A549 treated with Hydrocortisone at 1 μM for 4 hours (cell line): Measurements from ENCODE around the gene PLP2. TPM values are rescaled to one million over a fixed set of nuclear protein-coding genes. Genes with fewer than 3 reads are reported as not detected.

Experiments used
- total RNA-seq: library from RNA; stranded (reverse); fragments of 200-300 nt; extraction: Qiagen RNA extraction; gene quantifications from 5 replicates; pipeline ENCODE4 v1.2.3, GENCODE V29; 2022

The PLP2 gene
- 306 to 450 TPM (median 442 TPM) in 5 replicates for total RNA-seq

DNA sequence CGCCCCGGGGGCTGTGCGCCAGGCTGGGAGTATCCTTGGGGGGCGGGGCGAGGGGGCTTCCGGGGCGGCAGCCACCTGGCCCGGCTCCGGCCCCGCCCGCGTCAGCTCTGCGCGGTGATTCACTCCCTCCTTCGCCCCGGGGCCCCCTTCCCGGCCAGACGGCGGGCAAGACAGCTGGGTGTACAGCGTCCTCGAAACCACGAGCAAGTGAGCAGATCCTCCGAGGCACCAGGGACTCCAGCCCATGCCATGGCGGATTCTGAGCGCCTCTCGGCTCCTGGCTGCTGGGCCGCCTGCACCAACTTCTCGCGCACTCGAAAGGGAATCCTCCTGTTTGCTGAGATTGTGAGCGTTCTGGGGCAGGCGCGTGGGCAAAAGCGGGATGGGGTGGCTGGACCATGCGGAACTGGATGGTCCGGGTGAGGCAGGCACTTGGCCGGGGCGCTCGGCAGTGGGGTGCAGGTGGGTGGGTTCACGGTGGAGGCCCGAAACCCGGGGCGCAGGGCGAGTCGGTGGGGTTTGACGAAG lies at the start of gene PLP2:
Gene PLP2, plus strand, starts transcription at position 147 of the 528 bp plus-strand sequence. Its CDS starts 103 bp downstream, at position 250.

DNA sequence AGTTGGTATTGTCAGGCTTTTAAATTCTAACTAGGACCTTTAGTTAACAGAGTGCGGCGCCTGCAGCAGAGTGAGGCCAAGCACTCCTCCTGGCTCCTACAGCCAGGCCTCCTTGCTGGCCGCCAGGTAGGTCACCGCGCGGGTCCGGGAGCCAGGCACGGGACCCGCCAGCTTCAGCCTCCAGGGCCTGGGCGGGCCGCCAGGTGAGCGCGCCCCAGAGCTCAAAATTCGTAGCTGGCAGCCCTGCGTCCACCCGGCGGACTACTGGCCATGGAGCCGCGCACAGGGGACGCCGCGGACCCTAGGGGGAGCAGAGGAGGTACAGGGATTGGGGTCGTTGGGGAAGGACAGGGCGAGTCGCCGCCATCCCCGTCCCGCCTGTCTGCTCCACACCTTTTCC lies 9.1 kb upstream of the PLP2 start, which contains the start of gene MAGIX:
Gene MAGIX, plus strand, starts transcription at position 139 of the 400 bp plus-strand sequence. Its CDS starts 132 bp downstream, at position 271.

GRCh38 chrX:49186125-49187027 lies 14.7 kb downstream of the PLP2 start, which contains the start of gene PRICKLE3:
TSS of gene PRICKLE3 (minus strand) at chrX:49186373. CDS start at chrX:49186297, 76 bp downstream.

DNA sequence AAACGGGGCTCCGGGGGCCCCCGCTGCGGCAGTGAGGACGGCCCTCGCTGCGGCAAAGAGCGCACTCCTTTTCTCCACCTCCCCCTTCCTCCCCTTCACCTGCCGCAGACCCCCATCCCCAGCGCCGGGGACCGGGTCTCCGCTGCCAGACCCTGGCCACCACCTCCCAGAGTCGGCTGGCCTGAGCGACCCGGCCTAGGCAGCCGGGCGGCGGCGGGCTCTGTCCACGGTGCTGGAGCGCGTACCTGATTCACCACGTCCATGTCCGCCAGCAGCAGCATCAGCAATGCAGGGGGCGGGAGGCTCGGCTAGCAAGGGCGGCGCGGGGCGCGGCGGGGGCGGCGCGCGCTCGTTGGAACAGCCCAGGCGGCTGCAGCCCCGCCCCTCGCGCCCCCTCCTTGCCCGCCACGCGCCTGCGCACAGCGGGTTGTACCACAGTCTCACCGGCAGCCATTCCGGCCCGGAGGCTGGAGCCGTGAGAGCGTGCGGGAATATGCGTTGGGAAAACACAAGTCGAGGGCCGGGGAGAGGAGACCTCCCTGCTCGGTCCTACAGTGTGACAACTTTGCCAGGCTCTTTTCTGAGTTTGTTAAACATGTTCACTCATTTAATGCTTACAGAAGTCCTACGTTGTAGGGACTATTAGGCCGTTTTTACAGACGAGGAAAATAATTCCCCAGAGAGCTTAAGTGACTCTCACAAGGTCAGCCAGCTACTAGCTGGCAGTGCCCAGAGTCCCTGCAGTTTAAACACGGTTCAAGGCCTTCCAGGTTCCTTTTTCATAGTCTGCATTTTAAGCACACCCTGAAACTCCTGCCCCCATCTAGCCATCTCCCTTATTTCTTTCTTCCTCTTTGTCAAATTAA lies 28.4 kb downstream of the PLP2 start, which contains the start of gene SYP:
Gene SYP, minus strand, starts transcription at position 288 of the 866 bp plus-strand sequence. Its CDS starts 7 bp downstream, at position 281.

Other genes with a start within 250 kb of the PLP2 start
- 59.0 to 65.6 TPM (median 62.0 TPM) in 5 replicates for gene OTUD5, start 214.3 kb upstream of the PLP2 start, total RNA-seq
- 0.88 to 1.3 TPM (median 0.92 TPM) in 5 replicates for gene KCND1, start 200.1 kb upstream of the PLP2 start, total RNA-seq
- gene GRIPAP1, start 169.6 kb upstream of the PLP2 start, total RNA-seq, result 17.3 to 21.8 TPM (median 18.1 TPM) in 5 replicates
- 45.3 to 50.5 TPM (median 48.5 TPM) in 5 replicates for gene TFE3, start 128.5 kb upstream of the PLP2 start, total RNA-seq
- 2.7 to 4.1 TPM (median 3.5 TPM) in 5 replicates for gene CCDC120, start 112.9 kb upstream of the PLP2 start, total RNA-seq
- 31.7 to 45.8 TPM (median 41.5 TPM) in 5 replicates for gene PRAF2, start 97.9 kb upstream of the PLP2 start, total RNA-seq
- gene WDR45, start 92.0 kb upstream of the PLP2 start, total RNA-seq, result 50.5 to 59.4 TPM (median 56.0 TPM) in 5 replicates
- gene GPKOW, start 48.2 kb upstream of the PLP2 start, total RNA-seq, result 20.7 to 26.0 TPM (median 23.0 TPM) in 5 replicates
- 2.4 to 3.8 TPM (median 3.5 TPM) in 5 replicates for gene MAGIX, start 9.1 kb upstream of the PLP2 start, total RNA-seq
- 13.5 to 17.3 TPM (median 15.7 TPM) in 5 replicates for gene PRICKLE3, start 14.5 kb downstream of the PLP2 start, total RNA-seq
- 2.5 to 2.9 TPM (median 2.8 TPM) in 5 replicates for gene SYP, start 28.3 kb downstream of the PLP2 start, total RNA-seq
- not detected in 5 replicates for gene CACNA1F, start 61.4 kb downstream of the PLP2 start, total RNA-seq
- 13.0 to 14.5 TPM (median 13.9 TPM) in 5 replicates for gene CCDC22, start 63.6 kb downstream of the PLP2 start, total RNA-seq
- gene FOXP3, start 92.8 kb downstream of the PLP2 start, total RNA-seq, result 0.07 to 0.13 TPM (median 0.08 TPM) in 5 replicates
- 1.9 to 3.0 TPM (median 2.7 TPM) in 5 replicates for gene PPP1R3F, start 97.9 kb downstream of the PLP2 start, total RNA-seq
- not detected in 5 replicates for gene GAGE10, start 131.7 kb downstream of the PLP2 start, total RNA-seq
- gene GAGE12J, start 150.1 kb downstream of the PLP2 start, total RNA-seq, result not detected in 5 replicates
- gene GAGE13, start 159.7 kb downstream of the PLP2 start, total RNA-seq, result not detected in 5 replicates